Measurements from ENCODE around the gene KNDC1.
A peak's percentile ranks its signal among the peaks of the same experiment; 100 is the strongest.
"Not testable (repeated sequence)": the region's sequence is repeated elsewhere in the genome, so short reads cannot be mapped to it uniquely, and the experiment has no call there.

KNDC1 gene

GRCh38 chr10:133159950-133160825, at the start of gene KNDC1:
Gene KNDC1 (plus strand): TSS chr10:133160219. CDS start chr10:133160468, 249 bp downstream.
- no peak for DNase-seq (ENCODE audit: low read depth)

GRCh38 chr10:133110609-133111275, 49.3 kb upstream of the KNDC1 start:
- DNase-seq (ENCODE audit: low read depth): no peak

- not testable (repeated sequence) for DNase-seq (ENCODE audit: low read depth)
These were observed 48.4 kb upstream of the KNDC1 start for GRCh38 chr10:133111640-133112039.

GRCh38 chr10:133113146-133113830, 46.7 kb upstream of the KNDC1 start:
- no peak for DNase-seq (ENCODE audit: low read depth)

- no peak for DNase-seq (ENCODE audit: low read depth)
These were observed 46.2 kb upstream of the KNDC1 start for GRCh38 chr10:133113847-133114246.

GRCh38 chr10:133114251-133114650, 45.8 kb upstream of the KNDC1 start:
- DNase-seq (ENCODE audit: low read depth): no peak

- DNase-seq (ENCODE audit: low read depth): no peak
These were observed 45.1 kb upstream of the KNDC1 start for GRCh38 chr10:133114726-133115452.

GRCh38 chr10:133115453-133115842, 44.6 kb upstream of the KNDC1 start:
- DNase-seq (ENCODE audit: low read depth): no peak

- no peak for DNase-seq (ENCODE audit: low read depth)
These were observed 44.0 kb upstream of the KNDC1 start for GRCh38 chr10:133115976-133116375.

- DNase-seq (ENCODE audit: low read depth): no peak
These were observed 43.6 kb upstream of the KNDC1 start for GRCh38 chr10:133116455-133116854.

GRCh38 chr10:133117036-133117687, 42.9 kb upstream of the KNDC1 start:
- DNase-seq (ENCODE audit: low read depth): no peak

- no peak for DNase-seq (ENCODE audit: low read depth)
These were observed 42.3 kb upstream of the KNDC1 start for GRCh38 chr10:133117688-133118071.

- no peak for DNase-seq (ENCODE audit: low read depth)
These were observed 38.5 kb upstream of the KNDC1 start for GRCh38 chr10:133121479-133121878.

- no peak for DNase-seq (ENCODE audit: low read depth)
These were observed 37.7 kb upstream of the KNDC1 start for GRCh38 chr10:133122171-133122935.

- DNase-seq (ENCODE audit: low read depth): no peak
These were observed 36.8 kb upstream of the KNDC1 start for GRCh38 chr10:133123050-133123745.

GRCh38 chr10:133123746-133124356, 36.2 kb upstream of the KNDC1 start:
- no peak for DNase-seq (ENCODE audit: low read depth)

- peak; percentile 31 for DNase-seq (ENCODE audit: low read depth)
These were observed 35.4 kb upstream of the KNDC1 start for GRCh38 chr10:133124357-133125211.

GRCh38 chr10:133125901-133126300, 34.1 kb upstream of the KNDC1 start:
- DNase-seq (ENCODE audit: low read depth): no peak

Data from activated T-cell treated with anti-CD3 and anti-CD28 coated beads for 48 hours (primary cell).